Testis (tissue), 2 donors: ENCODE data around the gene PFN2.

Source experiments
- POLR2A ChIP-seq: fragments of 450-650 bp; IDR thresholded peaks from one replicate; pipeline ENCODE4 v1.6.1; 2017; ENCODE audit warnings: antibody characterized with exemption, mild to moderate bottlenecking, moderate library complexity
- TF ChIP-seq, protein P1 (sequence below), 3 experiments: fragments of 450-650 bp in 2 of 3; fragments of 200-600 bp in 1 of 3; sonication (generic) in 1 of 3; IDR thresholded peaks; one replicate each; pipeline ENCODE4 v1.5.1; 2016 to 2019; ENCODE audit warnings: antibody characterized with exemption in 3 of 3, mild to moderate bottlenecking in 2 of 3, moderate library complexity in 1 of 3

DNA sequence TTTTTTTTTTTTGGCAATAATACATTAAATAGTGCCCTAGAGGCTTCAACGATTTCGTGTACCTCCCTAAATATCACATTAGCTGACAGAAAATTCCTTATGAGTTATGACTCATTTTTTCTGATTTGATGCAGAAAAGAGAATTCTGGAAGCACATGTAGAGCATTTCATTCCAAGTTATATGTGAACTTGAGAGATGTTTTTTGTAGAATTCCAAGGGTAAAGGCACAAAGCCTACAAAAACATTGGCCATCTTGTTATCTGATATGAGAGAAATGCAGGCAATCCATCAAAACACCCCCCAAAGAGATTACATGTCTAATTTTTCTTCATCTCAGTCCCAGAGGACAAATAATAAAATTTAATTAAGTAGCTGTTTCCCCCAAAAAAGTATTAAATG, 6.7 kb upstream of the PFN2 start:
- TF ChIP-seq POLR2A, result no peak
- TF ChIP-seq, protein P1, sequence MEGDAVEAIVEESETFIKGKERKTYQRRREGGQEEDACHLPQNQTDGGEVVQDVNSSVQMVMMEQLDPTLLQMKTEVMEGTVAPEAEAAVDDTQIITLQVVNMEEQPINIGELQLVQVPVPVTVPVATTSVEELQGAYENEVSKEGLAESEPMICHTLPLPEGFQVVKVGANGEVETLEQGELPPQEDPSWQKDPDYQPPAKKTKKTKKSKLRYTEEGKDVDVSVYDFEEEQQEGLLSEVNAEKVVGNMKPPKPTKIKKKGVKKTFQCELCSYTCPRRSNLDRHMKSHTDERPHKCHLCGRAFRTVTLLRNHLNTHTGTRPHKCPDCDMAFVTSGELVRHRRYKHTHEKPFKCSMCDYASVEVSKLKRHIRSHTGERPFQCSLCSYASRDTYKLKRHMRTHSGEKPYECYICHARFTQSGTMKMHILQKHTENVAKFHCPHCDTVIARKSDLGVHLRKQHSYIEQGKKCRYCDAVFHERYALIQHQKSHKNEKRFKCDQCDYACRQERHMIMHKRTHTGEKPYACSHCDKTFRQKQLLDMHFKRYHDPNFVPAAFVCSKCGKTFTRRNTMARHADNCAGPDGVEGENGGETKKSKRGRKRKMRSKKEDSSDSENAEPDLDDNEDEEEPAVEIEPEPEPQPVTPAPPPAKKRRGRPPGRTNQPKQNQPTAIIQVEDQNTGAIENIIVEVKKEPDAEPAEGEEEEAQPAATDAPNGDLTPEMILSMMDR (IDR thresholded peaks at IDR 0.05), result no peak
